Measurements from ENCODE around the gene CBR1. TPM values are rescaled to one million over a fixed set of nuclear protein-coding genes. Genes with fewer than 3 reads are reported as not detected.

CBR1 gene
- total and polyA plus RNA-seq, 2 donors (not counting 1 experiment from before 2014, with no cell fraction given) = 12.4 to 14.4 TPM

DNA sequence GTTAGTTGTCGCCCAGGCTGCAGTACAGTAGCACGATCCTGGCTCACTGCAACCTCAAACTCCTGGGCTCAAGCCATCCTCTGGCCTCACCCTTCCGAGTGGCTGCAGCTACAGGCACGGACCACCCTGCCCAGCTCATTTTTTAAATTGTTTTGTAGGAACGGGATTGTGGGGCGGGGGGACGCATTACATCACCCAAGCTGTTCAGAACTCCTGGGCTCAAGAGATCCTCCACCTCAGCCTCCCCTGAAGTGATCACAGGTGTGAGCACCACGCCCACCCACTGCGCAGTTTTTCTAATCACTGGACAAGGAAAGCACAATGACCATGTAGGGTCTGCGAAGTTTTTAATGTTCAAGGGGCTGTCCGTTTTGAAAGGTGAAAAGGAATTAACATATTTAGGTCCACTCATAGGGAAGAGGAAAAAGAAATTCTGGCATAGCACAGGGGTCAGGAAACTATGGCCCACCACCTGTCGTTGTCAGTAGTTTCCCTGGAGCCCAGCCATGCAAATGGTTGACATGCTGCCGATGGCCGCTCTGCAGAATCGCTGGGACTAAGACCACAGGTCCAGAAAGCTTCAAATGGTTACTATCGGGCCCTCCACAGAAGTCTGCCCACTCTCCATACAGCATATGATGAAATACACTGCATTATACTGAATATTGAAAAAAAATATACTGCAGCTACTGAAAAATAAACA, 35.5 kb upstream of the CBR1 start:
- Histone ChIP-seq H2AFZ (ENCODE audit: insufficient read depth, low read depth, low read length, poor library complexity, severe bottlenecking) (no peak overlapping the region), H3K27ac (ENCODE audit: low read length in 2 of 2) (no peak overlapping the region), H3K4me3 (ENCODE audit: control extremely low read depth in 1 of 5, extremely low read depth in 1 of 5, insufficient read depth in 1 of 5, low read depth in 2 of 5, low read length in 4 of 5) (no peak overlapping the region), H3K9ac (ENCODE audit: low read length) (no peak overlapping the region), H3K9me3 (ENCODE audit: control extremely low read depth in 1 of 3, control insufficient read depth in 2 of 3, insufficient read depth in 1 of 3, low read length in 2 of 3) (no peaks in the 10 kb centered on the region), H3K4me1 (ENCODE audit: control insufficient read depth in 2 of 2, insufficient read depth in 2 of 2, low read length in 2 of 2) (no peaks in the 10 kb centered on the region), H4K20me1 (ENCODE audit: control insufficient read depth, insufficient read depth, low read length, poor library complexity, severe bottlenecking) (no peaks in the 10 kb centered on the region), H3K79me2 (ENCODE audit: control insufficient read depth, insufficient read depth, low read length) (no peaks in the 10 kb centered on the region), H3K4me2 (replicated peaks; ENCODE audit: low read depth, low read length, poor library complexity, severe bottlenecking) (no peak overlapping the region), H3K27me3 (replicated peaks in 1 of 4; ENCODE audit: control extremely low read depth in 1 of 4, control insufficient read depth in 3 of 4, insufficient read depth in 4 of 4, low read length in 3 of 4) (no peaks in the 10 kb centered on the region), H3K36me3 (replicated peaks in 1 of 2; ENCODE audit: control extremely low read depth in 1 of 2, control insufficient read depth in 1 of 2, extremely low read depth in 1 of 2, insufficient read depth in 2 of 2, low read length in 1 of 2) (peaks cover 5 to 31% of the 10 kb centered on the region in 2 experiments)
- ChIA-PET POLR2A (no interaction called here), CTCF (interaction anchor here (0.5 kb wide), 1 partner anchor 1211 kb away, joined by 3 read pairs; no protein-coding TSS in a partner anchor)
- Mint-ChIP-seq H3K9me3 (ENCODE audit: insufficient read depth) (no peaks in the 10 kb centered on the region), H3K4me3 (no peak overlapping the region), H3K27me3 (no peaks in the 10 kb centered on the region), H3K27ac (no peak overlapping the region), H3K4me1 (no peaks in the 10 kb centered on the region)
- no peak for TF ChIP-seq EZH2 (IDR thresholded peaks at IDR 0.05; ENCODE audit: borderline replicate concordance, insufficient read depth, low read depth, low read length, poor library complexity, severe bottlenecking)
- TF ChIP-seq CTCF (IDR thresholded peaks at IDR 0.05) = no peak
- intact Hi-C loops (cut with micrococcal nuclease) = no loop called here
- DNase-seq = no peak
- WGBS (ENCODE audit: insufficient coverage) = 73% methylated on average over 8 of the region's 16 CpGs
- no peak for ATAC-seq (ENCODE audit: low read depth)

DNA sequence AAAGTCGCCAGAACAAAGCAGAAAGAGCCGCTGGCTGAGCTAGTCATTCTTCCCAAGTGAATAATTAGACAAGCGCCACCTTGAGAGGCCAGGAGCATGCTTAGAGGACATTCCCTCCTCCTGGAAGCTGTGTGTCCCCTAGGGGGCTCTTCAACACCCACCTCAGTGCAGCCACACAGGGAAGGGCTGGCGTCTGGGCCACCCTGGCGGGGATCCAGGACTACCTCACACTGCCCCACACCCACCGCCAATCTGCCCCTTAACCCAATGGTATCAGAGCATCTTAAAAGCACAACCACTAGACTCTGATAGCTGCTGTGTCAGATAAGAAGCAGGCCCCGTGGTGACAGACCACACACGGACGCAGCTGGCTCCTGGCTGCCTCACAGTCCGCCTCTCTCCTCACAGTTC, 34.4 kb upstream of the CBR1 start:
- ChIA-PET CTCF (no interaction called here), POLR2A (no interaction called here)
- H3K4me1 ChIP-seq (ENCODE audit: control insufficient read depth in 2 of 2, insufficient read depth in 2 of 2, low read length in 2 of 2) = no peaks in the 10 kb centered on the region
- no peaks in the 10 kb centered on the region for H3K79me2 ChIP-seq (ENCODE audit: control insufficient read depth, insufficient read depth, low read length)
- no peaks in the 10 kb centered on the region for H3K4me1 Mint-ChIP-seq
- no peak for TF ChIP-seq CTCF (IDR thresholded peaks at IDR 0.05)
- H3K9me3 ChIP-seq (ENCODE audit: control extremely low read depth in 1 of 3, control insufficient read depth in 2 of 3, insufficient read depth in 1 of 3, low read length in 2 of 3) = no peaks in the 10 kb centered on the region
- H3K36me3 ChIP-seq (replicated peaks in 1 of 2; ENCODE audit: control extremely low read depth in 1 of 2, control insufficient read depth in 1 of 2, extremely low read depth in 1 of 2, insufficient read depth in 2 of 2, low read length in 1 of 2) = peaks cover 7 to 36% of the 10 kb centered on the region in 2 experiments
- no peaks in the 10 kb centered on the region for H3K27me3 ChIP-seq (replicated peaks in 1 of 4; ENCODE audit: control extremely low read depth in 1 of 4, control insufficient read depth in 3 of 4, insufficient read depth in 4 of 4, low read length in 3 of 4)
- no peak overlapping the region for H3K4me2 ChIP-seq (replicated peaks; ENCODE audit: low read depth, low read length, poor library complexity, severe bottlenecking)
- ATAC-seq (ENCODE audit: low read depth) = no peak
- no peak overlapping the region for H3K27ac ChIP-seq (ENCODE audit: low read length in 2 of 2)
- H3K9me3 Mint-ChIP-seq (ENCODE audit: insufficient read depth) = no peaks in the 10 kb centered on the region
- H3K4me3 Mint-ChIP-seq = no peak overlapping the region
- H3K27me3 Mint-ChIP-seq = no peaks in the 10 kb centered on the region
- H2AFZ ChIP-seq (ENCODE audit: insufficient read depth, low read depth, low read length, poor library complexity, severe bottlenecking) = no peak overlapping the region
- no peaks in the 10 kb centered on the region for H4K20me1 ChIP-seq (ENCODE audit: control insufficient read depth, insufficient read depth, low read length, poor library complexity, severe bottlenecking)
- no peak overlapping the region for H3K4me3 ChIP-seq (ENCODE audit: control extremely low read depth in 1 of 5, extremely low read depth in 1 of 5, insufficient read depth in 1 of 5, low read depth in 2 of 5, low read length in 4 of 5)
- intact Hi-C loops (cut with micrococcal nuclease) = no loop called here
- no peak for DNase-seq
- H3K9ac ChIP-seq (ENCODE audit: low read length) = no peak overlapping the region
- no peak overlapping the region for H3K27ac Mint-ChIP-seq
- WGBS (ENCODE audit: insufficient coverage) = 92% methylated on average over 7 of the region's 10 CpGs

Data from B cell (primary cell).